H9 (cell line): ENCODE measurements around the gene SYNPO2. TPM values are rescaled to one million over a fixed set of nuclear protein-coding genes. Genes with fewer than 3 reads are reported as not detected.

Source experiments
- DNase-seq: peaks from one replicate; pipeline ENCODE4 v3.0.0-alpha.2; 2017
- H2AFZ ChIP-seq: one replicate; pipeline ENCODE4 v1.6.1; 2013; ENCODE audit warnings: mild to moderate bottlenecking, low read length, control low read depth, moderate library complexity
- H2AK5ac ChIP-seq: 2 replicates; pipeline ENCODE4 v1.6.1; 2013; ENCODE audit warnings: low read length, control low read depth, mixed read lengths; ENCODE audit not compliant: insufficient read length
- H2BK120ac ChIP-seq: one replicate; pipeline ENCODE4 v1.6.1; 2013; ENCODE audit warnings: low read depth, mild to moderate bottlenecking, low read length, control low read depth, inconsistent platforms; ENCODE audit not compliant: poor library complexity, severe bottlenecking
- H2BK12ac ChIP-seq: 2 replicates; pipeline ENCODE4 v1.6.1; 2013; ENCODE audit warnings: low read length, control low read depth, mixed read lengths, low read depth; ENCODE audit not compliant: insufficient read length
- H2BK15ac ChIP-seq: 2 replicates; pipeline ENCODE4 v1.6.1; 2013; ENCODE audit warnings: low read depth, low read length, control low read depth
- H2BK20ac ChIP-seq: one replicate; pipeline ENCODE4 v1.6.1; 2013; ENCODE audit warnings: low read depth, mild to moderate bottlenecking, low read length, control low read depth, inconsistent platforms; ENCODE audit not compliant: poor library complexity, severe bottlenecking
- H2BK5ac ChIP-seq: 2 replicates; pipeline ENCODE4 v1.6.1; 2013; ENCODE audit warnings: low read length, control low read depth, mixed read lengths; ENCODE audit not compliant: insufficient read length
- H3K14ac ChIP-seq: 2 replicates; pipeline ENCODE4 v1.6.1; 2013; ENCODE audit warnings: low read length, control low read depth; ENCODE audit not compliant: insufficient read depth
- H3K18ac ChIP-seq: 2 replicates; pipeline ENCODE4 v1.6.1; 2013; ENCODE audit warnings: low read depth, mild to moderate bottlenecking, mixed read lengths, low read length, control low read depth; ENCODE audit not compliant: insufficient read length
- H3K23ac ChIP-seq: 2 replicates; pipeline ENCODE4 v1.6.1; 2013; ENCODE audit warnings: low read length, control low read depth, mixed read lengths, low read depth; ENCODE audit not compliant: insufficient read length
- H3K23me2 ChIP-seq: 2 replicates; pipeline ENCODE4 v1.6.1; 2013; ENCODE audit warnings: low read depth, mild to moderate bottlenecking, mixed read lengths, low read length, control low read depth; ENCODE audit not compliant: insufficient read length, poor library complexity, severe bottlenecking
- H3K27ac ChIP-seq: 2 replicates; pipeline ENCODE4 v1.5.1; 2013; ENCODE audit warnings: low read length, control low read depth, mixed read lengths, low read depth; ENCODE audit not compliant: insufficient read length
- H3K27me3 ChIP-seq: 2 replicates; pipeline ENCODE4 v1.6.1; 2013; ENCODE audit warnings: low read length, control low read depth, inconsistent platforms; ENCODE audit not compliant: insufficient read depth
- H3K4ac ChIP-seq: 2 replicates; pipeline ENCODE4 v1.6.1; 2013; ENCODE audit warnings: low read depth, mild to moderate bottlenecking, control low read depth, inconsistent platforms, low read length, moderate library complexity
- H3K4me1 ChIP-seq: 2 replicates; pipeline ENCODE4 v1.6.1; 2013; ENCODE audit warnings: low read length, control low read depth, inconsistent platforms; ENCODE audit not compliant: insufficient read depth
- H3K4me2 ChIP-seq: 2 replicates; pipeline ENCODE4 v1.6.1; 2013; ENCODE audit warnings: low read length, control low read depth, mixed read lengths; ENCODE audit not compliant: insufficient read length, insufficient read depth
- H3K56ac ChIP-seq: 2 replicates; pipeline ENCODE4 v1.6.1; 2013; ENCODE audit warnings: low read depth, mild to moderate bottlenecking, mixed read lengths, low read length, control low read depth; ENCODE audit not compliant: insufficient read length
- H3K79me1 ChIP-seq: 2 replicates; pipeline ENCODE4 v1.6.1; 2013; ENCODE audit warnings: low read depth, mild to moderate bottlenecking, moderate library complexity, low read length, control low read depth, inconsistent platforms; ENCODE audit not compliant: insufficient read depth, poor library complexity, severe bottlenecking
- H3K79me2 ChIP-seq: 2 replicates; pipeline ENCODE4 v1.6.1; 2013; ENCODE audit warnings: low read length, control low read depth, inconsistent platforms; ENCODE audit not compliant: insufficient read depth
- H3K9ac ChIP-seq: 2 replicates; pipeline ENCODE4 v1.6.1; 2013; ENCODE audit warnings: low read length, control low read depth, mixed read lengths; ENCODE audit not compliant: insufficient read length; ENCODE audit errors: extremely low read depth
- H3K9me3 ChIP-seq: one replicate; pipeline ENCODE4 v1.6.1; 2013; ENCODE audit warnings: low read depth, low read length, inconsistent platforms; ENCODE audit not compliant: control insufficient read depth
- H3T11ph ChIP-seq: one replicate; pipeline ENCODE4 v1.6.1; 2013; ENCODE audit warnings: mild to moderate bottlenecking, low read length, control low read depth, inconsistent platforms
- H4K20me1 ChIP-seq: one replicate; pipeline ENCODE4 v1.6.1; 2013; ENCODE audit not compliant: control insufficient read depth, insufficient read length, insufficient read depth
- H4K5ac ChIP-seq: 2 replicates; pipeline ENCODE4 v1.6.1; 2013; ENCODE audit warnings: low read depth, mild to moderate bottlenecking, mixed read lengths, low read length, control low read depth; ENCODE audit not compliant: insufficient read length
- H4K8ac ChIP-seq: replicated peaks from 2 replicates; pipeline ENCODE4 v1.6.1; 2013; ENCODE audit warnings: low read length, control low read depth, mixed read lengths, low read depth; ENCODE audit not compliant: insufficient read length
- H4K91ac ChIP-seq: 2 replicates; pipeline ENCODE4 v1.6.1; 2013; ENCODE audit warnings: low read depth, mild to moderate bottlenecking, moderate library complexity, mixed read lengths, low read length, control low read depth; ENCODE audit not compliant: insufficient read length
- H3K27ac Mint-ChIP-seq, 3 experiments: 2 replicates in 2 of 3; 3 replicates in 1 of 3; pipeline ENCODE4 v1.8.0; 2020 to 2021; ENCODE audit warnings: mixed read lengths in 3 of 3, mild to moderate bottlenecking in 1 of 3, moderate library complexity in 1 of 3
- H3K27me3 Mint-ChIP-seq: 2 replicates; pipeline ENCODE4 v1.8.0; 2021; ENCODE audit warnings: low read depth, mild to moderate bottlenecking, moderate library complexity, mixed read lengths
- H3K36me3 Mint-ChIP-seq, 3 experiments: 2 replicates in 2 of 3; 3 replicates in 1 of 3; pipeline ENCODE4 v1.8.0; 2020 to 2021; ENCODE audit warnings: low read depth in 3 of 3, mixed read lengths in 3 of 3; ENCODE audit not compliant: insufficient read depth in 1 of 3
- H3K4me1 Mint-ChIP-seq, 2 experiments: 2 replicates each; pipeline ENCODE4 v1.8.0; 2020; ENCODE audit warnings: mixed read lengths in 2 of 2
- H3K4me3 Mint-ChIP-seq, 2 experiments: 2 replicates in 1 of 2; 3 replicates in 1 of 2; pipeline ENCODE4 v1.8.0; 2020 to 2021; ENCODE audit warnings: mild to moderate bottlenecking in 2 of 2, mixed read lengths in 2 of 2, moderate library complexity in 1 of 2
- H3K9me3 Mint-ChIP-seq, 2 experiments: 2 replicates in 1 of 2; 3 replicates in 1 of 2; pipeline ENCODE4 v1.8.0; 2020; ENCODE audit warnings: mild to moderate bottlenecking in 2 of 2, mixed read lengths in 2 of 2, moderate library complexity in 1 of 2
- CTCF ChIP-seq: fragments of 200-600 bp; sonication (generic); conservative IDR thresholded peaks from 3 replicates; pipeline ENCODE4 v1.8.0; 2021; ENCODE audit warnings: antibody characterized with exemption, mild to moderate bottlenecking
- WGBS: extraction: QIAGEN DNeasy Blood & Tissue Kit; methylation state at CpG from one replicate; pipeline ENCODE4 v1.1.7; 2013; ENCODE audit warnings: missing lambda C conversion rate, low lambda C conversion rate, mixed read lengths; ENCODE audit not compliant: insufficient read length; ENCODE audit errors: extremely low coverage; 5-methylcytosine and 5-hydroxymethylcytosine counted together
- total RNA-seq: library from RNA; stranded (reverse); gene quantifications from 2 replicates; pipeline ENCODE4 v1.2.1, GENCODE V29; 2021

The SYNPO2 gene
- total RNA-seq, 1 experiment from 2014 or later = 1.1 TPM

GRCh38 chr4:118993333-118993732 lies 104.7 kb downstream of the SYNPO2 start:
- Histone ChIP-seq H2AFZ (no peak overlapping the region), H4K8ac (no peak overlapping the region), H3K23me2 (no peaks in the 10 kb centered on the region), H2BK15ac (no peak overlapping the region), H4K20me1 (no peaks in the 10 kb centered on the region), H3K4ac (no peak overlapping the region), H3K27ac (no peak overlapping the region), H4K5ac (no peak overlapping the region), H3K4me2 (no peak overlapping the region), H3K9ac (no peak overlapping the region), H3K79me2 (no peaks in the 10 kb centered on the region), H3K23ac (no peak overlapping the region), H3K79me1 (no peaks in the 10 kb centered on the region), H3K18ac (no peak overlapping the region), H2BK20ac (no peak overlapping the region), H2BK5ac (no peak overlapping the region), H3K56ac (no peak overlapping the region), H3K27me3 (no peaks in the 10 kb centered on the region), H3T11ph (no peak overlapping the region), H3K14ac (no peak overlapping the region), H2AK5ac (no peak overlapping the region), H2BK120ac (no peak overlapping the region), H3K4me1 (peaks cover 3% of the 10 kb centered on the region; the same call in 1 of the 2 replicates), H3K9me3 (no peaks in the 10 kb centered on the region), H2BK12ac (no peak overlapping the region), H4K91ac (no peak overlapping the region)
- no peaks in the 10 kb centered on the region for H3K36me3 Mint-ChIP-seq
- H3K4me3 Mint-ChIP-seq = no peak overlapping the region
- no peak for TF ChIP-seq CTCF
- peaks cover 10 to 11% of the 10 kb centered on the region in 2 experiments for H3K4me1 Mint-ChIP-seq
- WGBS = no CpG with 5 or more reads among the region's 2 CpGs
- no peaks in the 10 kb centered on the region for H3K9me3 Mint-ChIP-seq
- no peaks in the 10 kb centered on the region for H3K27me3 Mint-ChIP-seq
- no peak for DNase-seq
- no peak overlapping the region for H3K27ac Mint-ChIP-seq
